Measurements from ENCODE around the gene GEMIN7. TPM values are rescaled to one million over a fixed set of nuclear protein-coding genes. Genes with fewer than 3 reads are reported as not detected.
A peak's percentile ranks its signal among the peaks of the same experiment; 100 is the strongest.

Gene GEMIN7
- total RNA-seq, 2 experiments from 2014 or later = 29.8 to 30.1 TPM

DNA sequence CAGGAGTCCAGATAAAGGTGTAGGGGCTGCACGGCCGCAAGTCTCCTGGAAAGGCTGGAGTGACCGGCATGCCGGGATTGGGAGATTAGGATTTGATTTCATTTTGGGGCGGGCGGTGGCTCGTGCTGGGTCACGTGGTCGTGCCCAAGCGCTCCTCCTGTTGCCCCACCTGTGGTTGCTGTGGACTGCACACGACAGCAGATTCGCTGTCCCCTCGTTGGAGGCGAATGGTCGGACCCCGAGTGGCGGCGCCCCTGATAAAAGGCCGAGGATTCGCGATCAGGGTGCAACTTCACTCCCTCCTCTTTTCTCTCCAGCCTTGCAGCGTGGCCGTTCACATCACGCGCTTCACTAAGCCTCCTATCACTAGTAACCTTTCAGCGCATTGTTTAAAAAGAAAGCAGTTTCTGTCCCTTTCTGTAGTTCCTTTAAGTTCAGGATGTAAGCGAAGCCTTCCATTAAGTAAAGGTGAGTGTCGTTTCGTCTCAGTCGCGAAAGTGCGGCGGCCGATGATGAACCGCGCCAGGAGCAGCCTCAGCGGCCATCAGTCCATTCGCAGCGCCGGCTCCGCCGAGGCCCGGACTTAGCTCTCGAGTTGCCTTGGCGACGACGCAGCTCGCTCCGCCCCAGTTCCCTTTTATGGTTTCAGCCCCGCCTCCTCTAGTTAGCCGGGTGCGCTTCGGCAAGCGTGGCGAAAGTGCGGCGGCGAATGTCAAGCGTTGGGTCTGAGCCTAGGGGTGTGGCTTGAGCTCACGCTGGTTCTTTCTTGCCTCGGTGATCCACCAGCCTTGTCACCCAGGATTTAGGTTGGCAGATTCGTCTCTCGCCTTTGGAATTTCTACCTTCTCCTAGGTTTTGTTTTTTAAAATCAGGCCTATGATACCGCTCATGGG is 12.2 kb downstream of the GEMIN7 start:
- DNase-seq = peak; percentile 98
- no peaks in the 10 kb centered on the region for H3K27me3 Mint-ChIP-seq
- ChIA-PET CTCF (interaction anchor here (0.8 to 2.9 kb wide), 6 partner anchors 12 to 157 kb away, joined by 3 to 20 read pairs (median 4); no protein-coding TSS in a partner anchor), POLR2A (interaction anchor here (1.1 to 2.9 kb wide), 8 partner anchors 12 to 159 kb away, joined by 3 to 22 read pairs (median 8); partner anchors contain the start of genes BLOC1S3, CLASRP, GEMIN7 and TRAPPC6A)
- peaks cover 45% of the 10 kb centered on the region for H3K4me1 Mint-ChIP-seq (ENCODE audit: low read depth)
- peaks cover 18% of the 10 kb centered on the region for H3K36me3 Mint-ChIP-seq
- intact Hi-C loops (cut with micrococcal nuclease) = loop anchor here (1.0 to 5.0 kb wide), 2 partner anchors 12 to 134 kb away; partner anchors contain the start of genes CLPTM1 and GEMIN7
- H3K27ac Mint-ChIP-seq = peak overlapping the region; percentile 97
- H3K9me3 Mint-ChIP-seq = no peaks in the 10 kb centered on the region
- H3K4me3 Mint-ChIP-seq = peak overlapping the region; percentile 86

DNA sequence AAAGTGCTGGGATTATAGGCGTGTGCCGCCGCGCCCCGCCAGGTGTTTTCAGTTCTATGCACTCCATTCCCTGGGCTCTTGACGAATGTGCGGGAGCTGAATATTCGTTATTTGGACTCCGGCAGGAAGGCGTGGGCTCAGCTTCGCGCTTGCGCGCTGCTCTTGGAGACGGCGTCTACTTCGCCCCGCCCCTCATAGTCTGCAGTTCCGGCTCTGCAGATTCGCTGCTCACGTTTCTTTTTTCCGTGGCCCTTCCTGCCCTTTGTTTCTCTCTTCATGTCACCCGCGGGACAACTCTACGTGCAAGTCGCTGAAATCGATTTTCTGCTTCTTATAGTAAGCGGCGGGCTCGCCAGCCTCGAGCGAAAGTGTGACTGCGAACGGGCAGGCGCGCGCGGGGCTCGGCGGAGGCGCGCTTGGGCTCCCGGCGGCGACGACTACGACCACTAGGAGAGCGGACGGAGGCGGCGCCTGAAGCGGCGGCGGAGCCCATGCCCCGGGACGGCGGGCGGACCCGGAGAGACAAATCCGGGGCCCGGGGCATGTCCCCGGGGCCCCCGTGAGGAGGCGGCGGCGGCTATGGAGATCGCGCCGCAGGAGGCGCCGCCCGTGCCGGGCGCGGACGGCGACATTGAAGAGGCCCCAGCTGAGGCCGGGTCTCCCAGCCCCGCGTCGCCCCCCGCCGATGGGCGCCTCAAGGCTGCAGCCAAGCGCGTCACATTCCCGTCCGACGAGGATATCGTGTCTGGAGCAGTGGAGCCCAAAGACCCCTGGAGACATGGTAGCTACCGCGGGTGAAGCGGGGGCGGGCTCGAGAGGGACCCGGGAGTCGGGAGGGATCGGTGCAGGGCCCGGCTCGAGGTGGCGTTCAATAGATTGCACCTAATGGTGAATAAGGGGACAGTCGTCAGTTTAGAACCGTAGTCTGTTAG is 14.0 kb downstream of the GEMIN7 start, which contains the start of gene PPP1R37:
Gene PPP1R37 (plus strand): TSS at position 433 of the 932 bp plus-strand sequence. CDS start 147 bp downstream, at position 580.
- CTCF ChIA-PET = interaction anchor here (0.6 to 2.9 kb wide), 7 partner anchors 14 to 156 kb away, joined by 3 to 20 read pairs (median 3); partner anchors contain the start of genes BLOC1S3, GEMIN7 and TRAPPC6A
- no peaks in the 10 kb centered on the region for H3K9me3 Mint-ChIP-seq
- peak within 1 kb of the TSS; percentile 97 for H3K27ac Mint-ChIP-seq
- POLR2A ChIA-PET = interaction anchor here (0.7 to 2.9 kb wide), 12 partner anchors 8 to 157 kb away, joined by 3 to 22 read pairs (median 4); partner anchors contain the start of genes BLOC1S3, CLASRP, GEMIN7 and TRAPPC6A
- DNase-seq = peak; percentile 95
- peaks cover 14% of the 10 kb centered on the region for H3K36me3 Mint-ChIP-seq
- intact Hi-C loops (cut with micrococcal nuclease) = loop anchor here (1.0 to 5.0 kb wide), 5 partner anchors 33 to 203 kb away; partner anchors contain the start of genes BLOC1S3, CLASRP, CLPTM1 and TRAPPC6A
- no peaks in the 10 kb centered on the region for H3K27me3 Mint-ChIP-seq
- peak within 1 kb of the TSS; percentile 86 for H3K4me3 Mint-ChIP-seq
- H3K4me1 Mint-ChIP-seq (ENCODE audit: low read depth) = peaks cover 46% of the 10 kb centered on the region

DNA sequence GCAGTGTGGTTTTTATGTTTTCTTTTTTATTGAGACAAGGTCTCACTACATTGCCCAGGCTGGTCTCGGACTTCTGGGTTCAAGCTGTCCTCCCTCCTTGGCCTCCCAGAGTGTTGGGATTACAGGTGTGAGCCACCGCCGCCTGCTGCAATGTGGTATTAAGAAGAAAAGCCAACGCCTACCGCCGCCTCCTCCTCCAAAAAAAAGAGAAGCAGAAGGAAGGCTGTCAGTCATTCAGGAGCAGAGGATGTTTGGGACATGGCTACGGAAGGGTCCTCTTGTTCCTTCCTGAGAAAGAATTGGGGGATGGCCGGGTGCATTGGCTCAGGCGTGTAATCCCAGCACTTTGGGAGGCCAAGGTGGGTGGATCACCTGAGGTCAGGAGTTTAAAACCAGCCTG is 15.1 kb downstream of the GEMIN7 start:
- Mint-ChIP-seq H3K27ac (no peak overlapping the region), H3K4me3 (peak overlapping the region; percentile 86), H3K27me3 (no peaks in the 10 kb centered on the region), H3K36me3 (peaks cover 14% of the 10 kb centered on the region), H3K4me1 (ENCODE audit: low read depth) (peaks cover 49% of the 10 kb centered on the region), H3K9me3 (no peaks in the 10 kb centered on the region)
- CTCF ChIA-PET = no interaction called here
- no peak for DNase-seq
- intact Hi-C loops (cut with micrococcal nuclease) = loop anchor here (5.0 kb wide), 1 partner anchor 137 kb away; the partner anchor contains the start of gene CLPTM1
- POLR2A ChIA-PET = no interaction called here

DNA sequence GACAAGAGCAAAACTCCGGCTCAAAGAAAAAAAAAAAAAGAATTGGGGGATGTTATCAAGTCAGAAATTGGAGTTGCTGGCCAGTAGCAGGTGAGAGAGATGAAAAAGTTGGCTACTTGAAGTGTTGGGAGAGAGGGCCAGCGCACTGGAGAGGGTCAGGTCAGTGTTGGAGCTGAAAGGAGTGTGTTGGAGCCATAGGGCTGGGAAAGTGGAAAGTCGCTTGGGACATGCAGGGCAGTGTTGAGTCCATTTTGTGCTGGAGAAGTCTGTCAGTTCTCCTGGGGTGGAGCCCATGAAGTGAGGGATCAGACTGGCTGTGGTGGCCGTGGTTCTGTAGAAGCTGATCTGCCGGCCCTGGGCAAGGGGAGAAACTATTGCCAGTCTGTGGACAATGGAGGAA is 15.6 kb downstream of the GEMIN7 start:
- Mint-ChIP-seq H3K9me3 (no peaks in the 10 kb centered on the region), H3K27ac (no peak overlapping the region), H3K4me3 (peak overlapping the region; percentile 86), H3K4me1 (ENCODE audit: low read depth) (peaks cover 49% of the 10 kb centered on the region), H3K27me3 (no peaks in the 10 kb centered on the region), H3K36me3 (peaks cover 13% of the 10 kb centered on the region)
- ChIA-PET CTCF (no interaction called here), POLR2A (no interaction called here)
- intact Hi-C loops (cut with micrococcal nuclease) = loop anchor here (5.0 kb wide), 1 partner anchor 137 kb away; the partner anchor contains the start of gene CLPTM1
- DNase-seq = no peak

DNA sequence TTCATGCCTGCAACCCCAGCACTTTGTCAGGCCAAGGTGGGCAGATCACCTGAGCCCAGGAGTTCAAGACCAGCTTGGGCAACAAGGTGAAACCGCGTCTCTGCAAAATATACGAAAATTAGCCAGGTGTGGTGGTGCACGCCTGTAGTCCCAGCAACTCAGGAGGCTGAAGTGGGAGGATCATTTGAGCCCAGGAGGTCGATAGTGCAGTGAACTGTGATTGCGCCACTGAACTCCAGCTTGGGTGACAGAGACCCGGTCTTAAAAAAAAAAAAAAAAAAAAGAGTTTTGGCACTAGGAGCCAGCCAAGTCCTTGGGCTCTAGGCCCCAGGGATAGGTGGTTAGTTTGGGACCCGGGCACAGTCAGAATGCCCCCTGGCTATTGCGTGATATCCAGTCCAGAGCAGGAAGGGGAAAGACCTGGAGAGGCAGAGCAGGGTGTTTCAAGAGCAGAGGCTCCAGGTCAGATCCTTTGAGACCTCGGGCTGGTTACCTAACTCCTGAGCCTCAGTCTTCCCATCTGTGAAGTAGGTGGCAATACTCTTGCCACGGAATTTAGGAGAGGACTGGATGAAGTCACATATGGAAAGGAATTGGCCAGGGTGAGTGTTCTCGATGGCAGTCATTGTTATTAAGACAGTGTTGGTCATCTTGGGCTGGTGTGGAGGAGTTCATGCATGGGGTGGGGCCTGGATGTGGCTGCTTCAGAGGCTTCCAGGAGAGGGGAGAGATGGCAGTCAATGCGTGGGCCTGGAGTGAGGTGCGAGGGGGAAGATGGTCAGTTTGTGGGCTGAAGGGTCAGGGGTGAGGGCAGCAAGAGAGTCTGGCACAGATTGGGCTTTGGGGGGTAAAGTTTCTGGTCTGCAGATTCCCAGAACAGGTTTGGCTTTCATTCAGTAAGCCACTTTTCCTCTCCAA is 16.7 kb downstream of the GEMIN7 start:
- intact Hi-C loops (cut with micrococcal nuclease) = no loop called here
- peaks cover 49% of the 10 kb centered on the region for H3K4me1 Mint-ChIP-seq (ENCODE audit: low read depth)
- no peak for DNase-seq
- POLR2A ChIA-PET = no interaction called here
- CTCF ChIA-PET = no interaction called here
- no peak overlapping the region for H3K4me3 Mint-ChIP-seq
- H3K27me3 Mint-ChIP-seq = no peaks in the 10 kb centered on the region
- peaks cover 8% of the 10 kb centered on the region for H3K36me3 Mint-ChIP-seq
- H3K9me3 Mint-ChIP-seq = no peaks in the 10 kb centered on the region
- H3K27ac Mint-ChIP-seq = no peak overlapping the region

DNA sequence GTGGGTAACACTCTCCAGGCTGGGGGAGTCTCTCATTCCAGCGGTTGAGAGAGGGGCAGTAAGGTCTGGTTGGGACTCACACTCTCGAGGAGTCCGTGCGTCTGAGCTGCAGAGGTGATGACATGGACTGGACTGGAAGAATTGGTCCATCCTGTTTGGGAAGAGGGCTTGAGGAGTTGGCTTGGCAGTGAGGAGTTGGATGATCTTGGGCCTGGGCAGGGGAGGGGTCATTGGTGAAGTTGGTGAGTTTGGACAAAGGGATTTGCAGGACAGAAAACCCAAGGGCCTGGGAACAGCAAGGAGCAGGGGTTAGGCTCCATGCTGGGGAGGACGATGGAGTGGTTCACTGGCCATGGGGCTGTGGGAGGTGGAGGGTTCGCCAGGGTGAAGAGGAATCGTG is 17.6 kb downstream of the GEMIN7 start:
- H3K4me3 Mint-ChIP-seq = no peak overlapping the region
- no peak overlapping the region for H3K27ac Mint-ChIP-seq
- no peak for DNase-seq
- H3K9me3 Mint-ChIP-seq = no peaks in the 10 kb centered on the region
- ChIA-PET CTCF (no interaction called here), POLR2A (no interaction called here)
- H3K4me1 Mint-ChIP-seq (ENCODE audit: low read depth) = peaks cover 46% of the 10 kb centered on the region
- intact Hi-C loops (cut with micrococcal nuclease) = no loop called here
- no peaks in the 10 kb centered on the region for H3K27me3 Mint-ChIP-seq
- H3K36me3 Mint-ChIP-seq = peaks cover 2% of the 10 kb centered on the region

DNA sequence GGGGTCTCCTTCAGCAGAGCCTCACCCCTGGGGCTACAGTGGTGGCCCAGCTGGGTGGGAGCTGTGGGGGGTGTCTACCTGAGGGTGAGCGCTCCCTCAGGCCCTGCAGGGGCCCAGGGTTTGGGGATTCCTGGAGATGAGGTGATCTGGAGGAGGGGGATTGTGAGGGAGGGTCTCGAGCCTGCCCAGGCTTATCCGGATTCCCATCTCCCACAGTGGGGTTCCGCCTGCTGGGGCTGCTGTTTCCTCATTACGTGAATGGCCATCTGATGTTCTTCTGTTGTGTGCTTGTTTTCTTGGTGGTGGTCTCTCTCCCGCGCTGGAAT is 18.4 kb downstream of the GEMIN7 start:
- intact Hi-C loops (cut with micrococcal nuclease) = no loop called here
- POLR2A ChIA-PET = no interaction called here
- no peak for DNase-seq
- CTCF ChIA-PET = no interaction called here
- H3K36me3 Mint-ChIP-seq = no peaks in the 10 kb centered on the region
- no peaks in the 10 kb centered on the region for H3K27me3 Mint-ChIP-seq
- H3K9me3 Mint-ChIP-seq = no peaks in the 10 kb centered on the region
- H3K27ac Mint-ChIP-seq = no peak overlapping the region
- H3K4me1 Mint-ChIP-seq (ENCODE audit: low read depth) = peaks cover 50% of the 10 kb centered on the region
- no peak overlapping the region for H3K4me3 Mint-ChIP-seq

DNA sequence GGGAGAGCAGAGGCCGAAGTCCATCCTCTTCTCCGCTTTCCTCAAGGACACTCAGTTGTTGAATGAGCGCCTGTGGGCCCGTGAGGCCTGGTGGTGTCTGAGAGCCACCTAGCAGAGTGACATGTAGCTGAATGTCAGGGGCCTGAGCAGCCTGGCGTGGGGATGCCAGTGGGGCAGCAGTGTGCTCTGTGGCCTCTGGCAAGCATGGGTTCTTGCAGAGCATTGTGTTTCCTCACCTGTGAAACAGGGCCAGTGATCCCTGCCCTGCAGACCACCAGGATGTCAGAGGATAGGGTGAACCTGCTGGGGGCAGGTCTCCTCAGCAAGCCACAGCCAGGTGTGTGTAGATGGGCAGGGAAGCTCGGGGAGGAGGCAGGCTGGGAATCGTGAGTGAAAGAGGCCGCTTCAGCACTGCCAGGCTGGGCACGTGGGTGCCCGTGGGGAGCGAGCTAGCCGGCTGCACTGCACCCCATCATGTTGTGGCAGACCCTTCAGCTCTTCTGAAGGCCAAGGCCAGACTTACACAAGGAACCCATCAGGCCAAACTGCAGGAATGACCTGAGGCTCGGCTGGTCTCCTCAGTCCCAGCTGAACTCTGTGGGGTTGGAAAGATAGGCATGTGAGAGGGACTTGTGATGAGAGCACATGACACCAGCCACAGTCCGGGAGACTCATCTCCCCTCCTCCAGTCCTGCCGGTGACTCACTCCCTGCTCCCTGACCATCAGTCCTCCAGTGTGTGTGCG is 18.9 kb downstream of the GEMIN7 start:
- CTCF ChIA-PET = interaction anchor here (0.8 to 1.5 kb wide), 2 partner anchors 27 to 38 kb away, joined by 3 to 4 read pairs; no protein-coding TSS in a partner anchor
- intact Hi-C loops (cut with micrococcal nuclease) = no loop called here
- no peaks in the 10 kb centered on the region for H3K9me3 Mint-ChIP-seq
- POLR2A ChIA-PET = no interaction called here
- no peak for DNase-seq
- no peaks in the 10 kb centered on the region for H3K27me3 Mint-ChIP-seq
- peaks cover 55% of the 10 kb centered on the region for H3K4me1 Mint-ChIP-seq (ENCODE audit: low read depth)
- no peak overlapping the region for H3K27ac Mint-ChIP-seq
- H3K36me3 Mint-ChIP-seq = no peaks in the 10 kb centered on the region
- H3K4me3 Mint-ChIP-seq = no peak overlapping the region

DNA sequence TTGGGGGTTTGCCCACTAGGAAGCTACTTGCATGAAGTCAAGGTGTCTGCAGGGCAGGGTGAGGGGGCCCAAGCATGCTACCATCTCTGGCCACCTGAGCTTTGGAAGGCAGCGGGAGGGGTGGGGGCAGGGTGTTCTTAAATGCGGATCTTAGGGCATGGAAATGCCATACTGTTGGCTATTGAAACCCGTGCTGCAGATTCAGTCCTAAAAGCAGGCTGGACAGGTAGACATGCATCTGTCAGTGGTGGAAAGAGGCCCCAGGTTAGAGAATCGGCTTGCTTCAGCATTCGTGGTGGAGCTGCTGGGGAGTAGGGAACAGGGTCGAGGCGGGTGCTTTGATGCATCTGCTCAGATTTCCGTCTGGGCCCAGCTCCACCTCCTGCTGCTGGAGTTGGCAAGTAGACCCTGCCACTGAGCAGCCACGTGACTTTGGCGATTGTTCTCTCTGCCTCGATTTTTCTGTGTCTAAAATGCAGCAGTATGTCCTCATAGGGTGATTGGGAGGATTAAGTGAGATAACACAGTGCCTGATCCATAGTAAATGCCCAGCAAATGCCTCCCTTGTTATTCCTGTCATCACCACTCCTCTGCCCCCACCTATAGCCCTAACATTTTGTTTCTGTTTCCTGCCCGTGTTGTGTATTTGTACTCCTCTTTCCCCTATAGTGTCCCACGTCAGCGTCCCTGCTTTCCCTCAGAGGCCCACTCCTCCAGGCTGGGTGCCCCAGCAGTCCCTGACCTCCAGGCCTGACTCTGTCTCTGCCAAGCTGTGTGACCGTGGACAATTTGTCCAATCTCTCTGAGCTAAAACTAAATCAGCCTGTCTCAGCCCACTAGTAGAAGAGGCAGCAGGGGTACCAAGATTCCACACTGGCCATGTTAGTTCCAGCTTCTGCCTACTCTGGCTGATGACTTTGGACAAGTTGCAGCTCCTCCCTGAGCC is 19.7 kb downstream of the GEMIN7 start:
- Mint-ChIP-seq H3K27ac (no peak overlapping the region), H3K27me3 (no peaks in the 10 kb centered on the region), H3K4me1 (ENCODE audit: low read depth) (peaks cover 57% of the 10 kb centered on the region), H3K9me3 (no peaks in the 10 kb centered on the region), H3K4me3 (no peak overlapping the region), H3K36me3 (no peaks in the 10 kb centered on the region)
- CTCF ChIA-PET = interaction anchor here (0.8 to 1.5 kb wide), 2 partner anchors 27 to 39 kb away, joined by 3 to 4 read pairs; no protein-coding TSS in a partner anchor
- intact Hi-C loops (cut with micrococcal nuclease) = no loop called here
- POLR2A ChIA-PET = no interaction called here
- no peak for DNase-seq

All from activated CD4-positive, alpha-beta memory T cell treated with anti-CD3 and anti-CD28 coated beads for 36 hours (primary cell).